Epithelial cell of prostate (primary cell): ENCODE results near the gene USP22.
"Not testable (repeated sequence)": the region's sequence is repeated elsewhere in the genome, so short reads cannot be mapped to it uniquely, and the experiment has no call there.

Experiments used
- DNase-seq: peaks from one replicate; pipeline ENCODE4 v3.0.0-alpha.2; 2011; ENCODE audit warnings: low read depth, low spot score
- H3K27ac ChIP-seq: fragments of 450-650 bp; 2 replicates; pipeline ENCODE4 v1.5.1; 2017; ENCODE audit warnings: mild to moderate bottlenecking

USP22 gene

GRCh38 chr17:21053056-21053455, 10.2 kb upstream of the USP22 start:
- not testable (repeated sequence) for DNase-seq, H3K27ac ChIP-seq

GRCh38 chr17:21049457-21049856, 6.6 kb upstream of the USP22 start:
- no peak overlapping the region for H3K27ac ChIP-seq
- no peak for DNase-seq

- no peak for DNase-seq
- H3K27ac ChIP-seq, result no peak overlapping the region
Measured at GRCh38 chr17:21046216-21046615, 3.4 kb upstream of the USP22 start.

- no peak overlapping the region for H3K27ac ChIP-seq
- no peak for DNase-seq
Measured at GRCh38 chr17:21044971-21045370, 2.2 kb upstream of the USP22 start.

- peak overlapping the region; percentile 96 for H3K27ac ChIP-seq
- peak; percentile 91 for DNase-seq
Measured at GRCh38 chr17:21043296-21044232, 753 bp upstream of the USP22 start.

GRCh38 chr17:21041741-21042457, 912 bp downstream of the USP22 start:
- peak overlapping the region; percentile 96 for H3K27ac ChIP-seq
- DNase-seq, result no peak

- H3K27ac ChIP-seq, result peak overlapping the region; percentile 96
- DNase-seq, result no peak
Measured at GRCh38 chr17:21039839-21040575, 2.8 kb downstream of the USP22 start.

GRCh38 chr17:21037117-21037803, 5.6 kb downstream of the USP22 start:
- no peak for DNase-seq
- H3K27ac ChIP-seq, result peak overlapping the region; percentile 0

- DNase-seq, result no peak
Measured at GRCh38 chr17:21036361-21036881, 6.4 kb downstream of the USP22 start.

GRCh38 chr17:21035406-21035805, 7.4 kb downstream of the USP22 start:
- DNase-seq, result no peak
- peak overlapping the region; percentile 36 for H3K27ac ChIP-seq

More at GRCh38 chr17:21036361-21036881, 6.4 kb downstream of the USP22 start:
- peak overlapping the region; percentile 0 for H3K27ac ChIP-seq

- no peak for DNase-seq
- peak overlapping the region; percentile 36 for H3K27ac ChIP-seq
Measured at GRCh38 chr17:21034340-21035235, 8.2 kb downstream of the USP22 start.

- H3K27ac ChIP-seq, result peak overlapping the region; percentile 36
Measured at GRCh38 chr17:21033350-21033749, 9.5 kb downstream of the USP22 start.

GRCh38 chr17:21031756-21032396, 10.9 kb downstream of the USP22 start:
- DNase-seq, result no peak
- no peak overlapping the region for H3K27ac ChIP-seq

More at GRCh38 chr17:21033350-21033749, 9.5 kb downstream of the USP22 start:
- no peak for DNase-seq

- H3K27ac ChIP-seq, result peak overlapping the region; percentile 56
- DNase-seq, result no peak
Measured at GRCh38 chr17:21030375-21030774, 12.4 kb downstream of the USP22 start.

- peak overlapping the region; percentile 56 for H3K27ac ChIP-seq
- no peak for DNase-seq
Measured at GRCh38 chr17:21029515-21029914, 13.3 kb downstream of the USP22 start.

GRCh38 chr17:21029036-21029435, 13.8 kb downstream of the USP22 start:
- peak overlapping the region; percentile 56 for H3K27ac ChIP-seq

GRCh38 chr17:21028192-21028591, 14.6 kb downstream of the USP22 start:
- peak overlapping the region; percentile 56 for H3K27ac ChIP-seq
- DNase-seq, result no peak

More at GRCh38 chr17:21029036-21029435, 13.8 kb downstream of the USP22 start:
- peak; percentile 70 for DNase-seq

GRCh38 chr17:21027031-21027430, 15.8 kb downstream of the USP22 start:
- no peak overlapping the region for H3K27ac ChIP-seq
- DNase-seq, result no peak
